HG03469 (cell line): ENCODE results near the gene ATP6V1G2.
A peak's percentile ranks its signal among the peaks of the same experiment; 100 is the strongest.
"Not testable (repeated sequence)": the region's sequence is repeated elsewhere in the genome, so short reads cannot be mapped to it uniquely, and the experiment has no call there.

Source experiments
- ATAC-seq: cut with Tn5 transposase; IDR thresholded peaks from one replicate; pipeline ENCODE4 v1.9.1; 2021; ENCODE audit warnings: mild to moderate bottlenecking, moderate library complexity, moderate number of reproducible peaks; ENCODE audit not compliant: unreplicated experiment

ATP6V1G2 gene

GRCh38 chr6:31546339-31546957, at the start of gene ATP6V1G2:
Gene ATP6V1G2 (minus strand): TSS chr6:31546608. CDS start chr6:31546559, 49 bp downstream.
- peak; percentile 30 for ATAC-seq

GRCh38 chr6:31592396-31592771, 46.0 kb upstream of the ATP6V1G2 start:
- no peak for ATAC-seq

GRCh38 chr6:31590691-31591090, 44.3 kb upstream of the ATP6V1G2 start:
- ATAC-seq, result not testable (repeated sequence)

- no peak for ATAC-seq
Observed at GRCh38 chr6:31588871-31589650, 42.7 kb upstream of the ATP6V1G2 start.

- ATAC-seq, result no peak
Observed at GRCh38 chr6:31587791-31588777, 41.7 kb upstream of the ATP6V1G2 start.

GRCh38 chr6:31586599-31587281, 40.3 kb upstream of the ATP6V1G2 start:
- no peak for ATAC-seq

- ATAC-seq, result no peak
Observed at GRCh38 chr6:31586008-31586407, 39.6 kb upstream of the ATP6V1G2 start, which contains the start of gene LST1. Gene LST1 (plus strand): TSS chr6:31586277. CDS start chr6:31587300, 1,023 bp downstream.

GRCh38 chr6:31585491-31585890, 39.1 kb upstream of the ATP6V1G2 start:
- ATAC-seq, result no peak

- no peak for ATAC-seq
Observed at GRCh38 chr6:31582230-31582643, 35.8 kb upstream of the ATP6V1G2 start, which contains the start of gene LTB. Gene LTB (minus strand): TSS chr6:31582424. CDS start chr6:31582417, 7 bp downstream.

- no peak for ATAC-seq
Observed at GRCh38 chr6:31581434-31582229, 35.2 kb upstream of the ATP6V1G2 start.

- ATAC-seq, result no peak
Observed at GRCh38 chr6:31580807-31581433, 34.5 kb upstream of the ATP6V1G2 start.

GRCh38 chr6:31580438-31580740, 34.0 kb upstream of the ATP6V1G2 start:
- ATAC-seq, result no peak

- ATAC-seq, result no peak
Observed at GRCh38 chr6:31579546-31580437, 33.4 kb upstream of the ATP6V1G2 start.

- no peak for ATAC-seq
Observed at GRCh38 chr6:31579119-31579505, 32.7 kb upstream of the ATP6V1G2 start.

- no peak for ATAC-seq
Observed at GRCh38 chr6:31578184-31579118, 32.0 kb upstream of the ATP6V1G2 start.

- no peak for ATAC-seq
Observed at GRCh38 chr6:31577579-31577966, 31.2 kb upstream of the ATP6V1G2 start.

- no peak for ATAC-seq
Observed at GRCh38 chr6:31576897-31577578, 30.6 kb upstream of the ATP6V1G2 start.
